HCEC 1CT (cell line): ENCODE measurements around the gene EDRF1.
A peak's percentile ranks its signal among the peaks of the same experiment; 100 is the strongest.
"Not testable (repeated sequence)": the region's sequence is repeated elsewhere in the genome, so short reads cannot be mapped to it uniquely, and the experiment has no call there.

ENCODE experiments used
- DNase-seq: peaks from one replicate; pipeline ENCODE4 v3.0.0-alpha.2; 2017

EDRF1 gene

GRCh38 chr10:125719173-125720001 is at the start of gene EDRF1:
Gene EDRF1, plus strand, starts transcription at chr10:125719709. Its CDS starts 99 bp downstream, at chr10:125719808.
- peak; percentile 99 for DNase-seq

GRCh38 chr10:125672884-125673283 is 46.6 kb upstream of the EDRF1 start:
- no peak for DNase-seq

- DNase-seq, result no peak
Observed at GRCh38 chr10:125679436-125679835, 40.1 kb upstream of the EDRF1 start.

GRCh38 chr10:125683063-125683462 is 36.4 kb upstream of the EDRF1 start, which contains the start of gene TEX36:
Gene TEX36, minus strand, starts transcription at chr10:125683163. Its CDS starts 174 bp downstream, at chr10:125682989.
- no peak for DNase-seq

- no peak for DNase-seq
Observed at GRCh38 chr10:125683821-125684220, 35.7 kb upstream of the EDRF1 start.

GRCh38 chr10:125684581-125684980 is 34.9 kb upstream of the EDRF1 start:
- DNase-seq, result no peak

GRCh38 chr10:125687507-125688185 is 31.9 kb upstream of the EDRF1 start:
- no peak for DNase-seq

GRCh38 chr10:125689955-125690569 is 29.4 kb upstream of the EDRF1 start:
- no peak for DNase-seq

GRCh38 chr10:125691160-125691981 is 28.1 kb upstream of the EDRF1 start:
- no peak for DNase-seq

- no peak for DNase-seq
Observed at GRCh38 chr10:125692196-125692595, 27.3 kb upstream of the EDRF1 start.

- DNase-seq, result no peak
Observed at GRCh38 chr10:125692601-125693523, 26.6 kb upstream of the EDRF1 start.

GRCh38 chr10:125693524-125693847 is 26.0 kb upstream of the EDRF1 start:
- no peak for DNase-seq

- DNase-seq, result peak; percentile 45
Observed at GRCh38 chr10:125694883-125695282, 24.6 kb upstream of the EDRF1 start.

- not testable (repeated sequence) for DNase-seq
Observed at GRCh38 chr10:125696884-125697283, 22.6 kb upstream of the EDRF1 start.

GRCh38 chr10:125698481-125698998 is 21.0 kb upstream of the EDRF1 start:
- no peak for DNase-seq

GRCh38 chr10:125699562-125700143 is 19.9 kb upstream of the EDRF1 start:
- DNase-seq, result no peak

- DNase-seq, result peak; percentile 15
Observed at GRCh38 chr10:125700355-125700911, 19.1 kb upstream of the EDRF1 start.

- DNase-seq, result peak; percentile 35
Observed at GRCh38 chr10:125707541-125708468, 11.7 kb upstream of the EDRF1 start.

GRCh38 chr10:125708971-125709503 is 10.5 kb upstream of the EDRF1 start:
- DNase-seq, result no peak
